Measurements from ENCODE around the gene OS9.
A peak's percentile ranks its signal among the peaks of the same experiment; 100 is the strongest.

The OS9 gene

DNA sequence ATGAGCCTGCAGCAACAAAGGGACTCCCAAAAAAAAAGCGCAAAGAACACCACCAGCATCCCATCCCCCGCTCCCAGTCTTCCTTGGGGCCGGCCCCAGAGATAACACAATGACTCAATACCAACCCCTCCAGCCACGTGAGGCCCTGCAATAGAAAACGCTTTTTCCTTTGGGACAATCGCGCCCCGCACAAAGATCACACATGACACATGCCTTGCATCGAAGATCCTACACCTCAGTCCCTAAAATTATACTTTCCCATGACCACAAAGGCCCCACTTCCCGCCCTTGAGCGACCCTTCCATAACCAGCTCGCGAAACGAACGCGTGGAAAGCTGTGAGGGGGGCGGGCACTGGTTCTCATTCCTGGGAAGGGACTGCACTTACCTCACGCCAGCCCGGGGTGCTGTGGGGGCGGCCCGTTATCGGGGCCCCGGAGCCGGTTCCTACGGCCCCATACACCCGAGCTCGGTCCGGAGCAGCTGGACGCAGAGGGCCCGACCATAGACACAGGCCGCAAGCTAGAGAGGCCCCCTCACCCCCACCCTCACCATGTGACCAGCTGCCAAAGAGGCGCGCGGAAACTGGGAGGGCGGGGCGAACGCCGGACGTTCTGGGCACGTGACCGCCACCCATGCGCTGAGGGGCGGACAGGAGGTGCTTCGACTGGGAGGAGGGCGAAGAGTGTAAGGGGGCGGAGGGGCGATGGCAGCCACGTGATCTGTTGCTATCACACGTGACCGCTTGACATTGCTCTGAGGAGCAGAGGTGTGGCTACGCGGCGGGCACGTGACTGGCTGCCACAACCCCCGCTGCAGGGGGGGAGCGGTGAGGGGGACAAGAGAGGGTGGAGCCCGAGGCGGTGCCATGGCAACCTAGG, 58.1 kb downstream of the OS9 start, which contains the start of gene CDK4 (continued):
- TF ChIP-seq ZBTB17 (tag by site-specific recombination; IDR thresholded peaks at IDR 0.05) = peak; percentile 85
- TF ChIP-seq ZNF19 (tag by site-specific recombination; IDR thresholded peaks at IDR 0.05; ENCODE audit: low read depth) = no peak
- peak; percentile 92 for TF ChIP-seq ZXDB (tag by site-specific recombination; IDR thresholded peaks at IDR 0.05)
- TF ChIP-seq, protein P1, sequence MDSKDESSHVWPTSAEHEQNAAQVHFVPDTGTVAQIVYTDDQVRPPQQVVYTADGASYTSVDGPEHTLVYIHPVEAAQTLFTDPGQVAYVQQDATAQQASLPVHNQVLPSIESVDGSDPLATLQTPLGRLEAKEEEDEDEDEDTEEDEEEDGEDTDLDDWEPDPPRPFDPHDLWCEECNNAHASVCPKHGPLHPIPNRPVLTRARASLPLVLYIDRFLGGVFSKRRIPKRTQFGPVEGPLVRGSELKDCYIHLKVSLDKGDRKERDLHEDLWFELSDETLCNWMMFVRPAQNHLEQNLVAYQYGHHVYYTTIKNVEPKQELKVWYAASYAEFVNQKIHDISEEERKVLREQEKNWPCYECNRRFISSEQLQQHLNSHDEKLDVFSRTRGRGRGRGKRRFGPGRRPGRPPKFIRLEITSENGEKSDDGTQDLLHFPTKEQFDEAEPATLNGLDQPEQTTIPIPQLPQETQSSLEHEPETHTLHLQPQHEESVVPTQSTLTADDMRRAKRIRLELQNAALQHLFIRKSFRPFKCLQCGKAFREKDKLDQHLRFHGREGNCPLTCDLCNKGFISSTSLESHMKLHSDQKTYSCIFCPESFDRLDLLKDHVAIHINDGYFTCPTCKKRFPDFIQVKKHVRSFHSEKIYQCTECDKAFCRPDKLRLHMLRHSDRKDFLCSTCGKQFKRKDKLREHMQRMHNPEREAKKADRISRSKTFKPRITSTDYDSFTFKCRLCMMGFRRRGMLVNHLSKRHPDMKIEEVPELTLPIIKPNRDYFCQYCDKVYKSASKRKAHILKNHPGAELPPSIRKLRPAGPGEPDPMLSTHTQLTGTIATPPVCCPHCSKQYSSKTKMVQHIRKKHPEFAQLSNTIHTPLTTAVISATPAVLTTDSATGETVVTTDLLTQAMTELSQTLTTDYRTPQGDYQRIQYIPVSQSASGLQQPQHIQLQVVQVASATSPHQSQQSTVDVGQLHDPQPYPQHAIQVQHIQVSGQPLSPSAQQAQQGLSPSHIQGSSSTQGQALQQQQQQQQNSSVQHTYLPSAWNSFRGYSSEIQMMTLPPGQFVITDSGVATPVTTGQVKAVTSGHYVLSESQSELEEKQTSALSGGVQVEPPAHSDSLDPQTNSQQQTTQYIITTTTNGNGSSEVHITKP (tag by site-specific recombination; IDR thresholded peaks at IDR 0.05) = no peak; the same call in 1 of the 2 replicates
- 0 out of 2 replicates have a peak, but pooled peaks have one; percentile 47 for TF ChIP-seq ZBTB48 (tag by site-specific recombination; IDR thresholded peaks at IDR 0.05)
- TF ChIP-seq, protein P2, sequence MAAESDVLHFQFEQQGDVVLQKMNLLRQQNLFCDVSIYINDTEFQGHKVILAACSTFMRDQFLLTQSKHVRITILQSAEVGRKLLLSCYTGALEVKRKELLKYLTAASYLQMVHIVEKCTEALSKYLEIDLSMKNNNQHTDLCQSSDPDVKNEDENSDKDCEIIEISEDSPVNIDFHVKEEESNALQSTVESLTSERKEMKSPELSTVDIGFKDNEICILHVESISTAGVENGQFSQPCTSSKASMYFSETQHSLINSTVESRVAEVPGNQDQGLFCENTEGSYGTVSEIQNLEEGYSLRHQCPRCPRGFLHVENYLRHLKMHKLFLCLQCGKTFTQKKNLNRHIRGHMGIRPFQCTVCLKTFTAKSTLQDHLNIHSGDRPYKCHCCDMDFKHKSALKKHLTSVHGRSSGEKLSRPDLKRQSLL (tag by site-specific recombination; IDR thresholded peaks at IDR 0.05) = 0 out of 2 replicates have a peak, but pooled peaks have one; percentile 26
- TF ChIP-seq ZNF324 (tag by site-specific recombination; IDR thresholded peaks at IDR 0.05) = peak; percentile 81
- peak; percentile 99 for TF ChIP-seq KLF8 (tag by site-specific recombination; IDR thresholded peaks at IDR 0.05)
- TF ChIP-seq, protein P3, sequence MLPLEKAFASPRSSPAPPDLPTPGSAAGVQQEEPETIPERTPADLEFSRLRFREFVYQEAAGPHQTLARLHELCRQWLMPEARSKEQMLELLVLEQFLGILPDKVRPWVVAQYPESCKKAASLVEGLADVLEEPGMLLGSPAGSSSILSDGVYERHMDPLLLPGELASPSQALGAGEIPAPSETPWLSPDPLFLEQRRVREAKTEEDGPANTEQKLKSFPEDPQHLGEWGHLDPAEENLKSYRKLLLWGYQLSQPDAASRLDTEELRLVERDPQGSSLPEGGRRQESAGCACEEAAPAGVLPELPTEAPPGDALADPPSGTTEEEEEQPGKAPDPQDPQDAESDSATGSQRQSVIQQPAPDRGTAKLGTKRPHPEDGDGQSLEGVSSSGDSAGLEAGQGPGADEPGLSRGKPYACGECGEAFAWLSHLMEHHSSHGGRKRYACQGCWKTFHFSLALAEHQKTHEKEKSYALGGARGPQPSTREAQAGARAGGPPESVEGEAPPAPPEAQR (tag by site-specific recombination; IDR thresholded peaks at IDR 0.05) = no peak; the same call in 1 of the 2 replicates
- peak; percentile 98 for TF ChIP-seq KLF9 (tag by site-specific recombination; IDR thresholded peaks at IDR 0.05; ENCODE audit: low read depth)
- peak; percentile 70 for TF ChIP-seq ZNF335 (tag by site-specific recombination; conservative IDR thresholded peaks at IDR 0.05)
- TF ChIP-seq BCL11B (tag by site-specific recombination; IDR thresholded peaks at IDR 0.05; ENCODE audit: low read depth) = peak; percentile 75
- no peak for TF ChIP-seq ZNF529 (tag by site-specific recombination; IDR thresholded peaks at IDR 0.05; ENCODE audit: insufficient replicate concordance)
- peak; percentile 63; the same call in 1 of the 2 replicates for TF ChIP-seq ZNF341 (tag by site-specific recombination; IDR thresholded peaks at IDR 0.05; ENCODE audit: low read depth)
- TF ChIP-seq ZNF302 (tag by site-specific recombination; IDR thresholded peaks at IDR 0.05; ENCODE audit: low read depth) = no peak
- peak; percentile 66 for TF ChIP-seq ZBTB8A (tag by site-specific recombination; IDR thresholded peaks at IDR 0.05)
- peak; percentile 99 for TF ChIP-seq KLF10 (tag by site-specific recombination; IDR thresholded peaks at IDR 0.05)
- TF ChIP-seq, protein P4, sequence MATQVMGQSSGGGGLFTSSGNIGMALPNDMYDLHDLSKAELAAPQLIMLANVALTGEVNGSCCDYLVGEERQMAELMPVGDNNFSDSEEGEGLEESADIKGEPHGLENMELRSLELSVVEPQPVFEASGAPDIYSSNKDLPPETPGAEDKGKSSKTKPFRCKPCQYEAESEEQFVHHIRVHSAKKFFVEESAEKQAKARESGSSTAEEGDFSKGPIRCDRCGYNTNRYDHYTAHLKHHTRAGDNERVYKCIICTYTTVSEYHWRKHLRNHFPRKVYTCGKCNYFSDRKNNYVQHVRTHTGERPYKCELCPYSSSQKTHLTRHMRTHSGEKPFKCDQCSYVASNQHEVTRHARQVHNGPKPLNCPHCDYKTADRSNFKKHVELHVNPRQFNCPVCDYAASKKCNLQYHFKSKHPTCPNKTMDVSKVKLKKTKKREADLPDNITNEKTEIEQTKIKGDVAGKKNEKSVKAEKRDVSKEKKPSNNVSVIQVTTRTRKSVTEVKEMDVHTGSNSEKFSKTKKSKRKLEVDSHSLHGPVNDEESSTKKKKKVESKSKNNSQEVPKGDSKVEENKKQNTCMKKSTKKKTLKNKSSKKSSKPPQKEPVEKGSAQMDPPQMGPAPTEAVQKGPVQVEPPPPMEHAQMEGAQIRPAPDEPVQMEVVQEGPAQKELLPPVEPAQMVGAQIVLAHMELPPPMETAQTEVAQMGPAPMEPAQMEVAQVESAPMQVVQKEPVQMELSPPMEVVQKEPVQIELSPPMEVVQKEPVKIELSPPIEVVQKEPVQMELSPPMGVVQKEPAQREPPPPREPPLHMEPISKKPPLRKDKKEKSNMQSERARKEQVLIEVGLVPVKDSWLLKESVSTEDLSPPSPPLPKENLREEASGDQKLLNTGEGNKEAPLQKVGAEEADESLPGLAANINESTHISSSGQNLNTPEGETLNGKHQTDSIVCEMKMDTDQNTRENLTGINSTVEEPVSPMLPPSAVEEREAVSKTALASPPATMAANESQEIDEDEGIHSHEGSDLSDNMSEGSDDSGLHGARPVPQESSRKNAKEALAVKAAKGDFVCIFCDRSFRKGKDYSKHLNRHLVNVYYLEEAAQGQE (tag by site-specific recombination; IDR thresholded peaks at IDR 0.05) = peak; percentile 64
- TF ChIP-seq ZFP69B (tag by site-specific recombination; IDR thresholded peaks at IDR 0.05) = peak; percentile 77
- peak; percentile 44; the same call in 1 of the 2 replicates for TF ChIP-seq ZNF184 (tag by site-specific recombination; IDR thresholded peaks at IDR 0.05)
- TF ChIP-seq ZNF501 (tag by site-specific recombination; IDR thresholded peaks at IDR 0.05) = peak; percentile 80
- no peak for TF ChIP-seq ZNF571 (tag by site-specific recombination; IDR thresholded peaks at IDR 0.05)
- peak; percentile 61; the same call in 1 of the 2 replicates for TF ChIP-seq ZNF366 (tag by site-specific recombination; conservative IDR thresholded peaks at IDR 0.05)
- TF ChIP-seq KLF7 (tag by site-specific recombination; IDR thresholded peaks at IDR 0.05; ENCODE audit: borderline replicate concordance) = peak; percentile 92

Data from HEK293 (cell line).